ENCODE results near the gene NFKB2. TPM values are rescaled to one million over a fixed set of nuclear protein-coding genes. Genes with fewer than 3 reads are reported as not detected.
A peak's percentile ranks its signal among the peaks of the same experiment; 100 is the strongest.

The NFKB2 gene
- total RNA-seq, 1 donor from 2014 or later: 7.5 TPM

DNA sequence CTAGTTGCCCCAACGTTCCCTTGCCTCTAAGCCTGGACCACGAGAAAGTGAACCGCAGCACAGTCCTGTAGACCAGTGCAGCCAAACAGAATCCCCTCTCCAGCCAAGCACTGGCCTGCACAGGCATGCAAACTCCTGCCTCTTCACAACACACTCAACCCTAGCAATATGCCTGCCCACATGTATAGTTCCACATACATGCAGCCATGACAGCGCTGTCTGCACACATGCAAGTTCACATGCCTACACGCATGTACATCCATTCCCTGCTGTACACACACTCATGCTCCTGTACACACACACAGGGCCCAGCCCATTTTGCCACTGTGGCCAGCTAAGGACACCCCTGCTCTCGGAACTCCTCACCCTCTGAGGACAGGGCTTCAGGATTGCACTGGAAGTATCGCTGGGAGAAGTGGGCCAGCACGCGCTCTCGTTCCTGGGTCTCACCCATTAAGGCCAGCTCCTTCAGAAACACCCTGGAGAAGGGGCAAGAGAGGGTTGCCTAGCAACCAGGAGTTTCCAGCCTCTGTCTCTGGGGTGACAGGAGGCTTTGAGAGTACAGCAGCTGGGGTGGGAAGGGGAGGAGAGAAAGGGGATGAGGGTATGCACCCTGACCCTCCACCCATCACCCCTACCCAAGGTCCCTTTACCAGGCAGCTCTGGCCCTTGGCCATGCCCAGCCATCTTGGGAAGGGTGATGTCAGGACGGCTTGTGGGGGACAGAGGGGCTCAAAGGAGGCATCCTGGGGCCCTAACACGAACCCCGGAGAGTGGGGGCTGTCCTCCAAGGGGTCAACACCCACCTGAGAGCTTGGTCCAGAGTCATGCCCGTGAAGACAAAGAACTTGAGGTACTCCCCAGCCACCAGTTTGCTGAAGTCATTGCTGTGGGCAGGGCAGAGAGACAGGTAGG is 16.1 kb downstream of the NFKB2 start:
- DNase-seq: no peak
- peak overlapping the region; percentile 99 for H3K27ac Mint-ChIP-seq (ENCODE audit: unreplicated experiment)
- TF ChIP-seq, protein P1, sequence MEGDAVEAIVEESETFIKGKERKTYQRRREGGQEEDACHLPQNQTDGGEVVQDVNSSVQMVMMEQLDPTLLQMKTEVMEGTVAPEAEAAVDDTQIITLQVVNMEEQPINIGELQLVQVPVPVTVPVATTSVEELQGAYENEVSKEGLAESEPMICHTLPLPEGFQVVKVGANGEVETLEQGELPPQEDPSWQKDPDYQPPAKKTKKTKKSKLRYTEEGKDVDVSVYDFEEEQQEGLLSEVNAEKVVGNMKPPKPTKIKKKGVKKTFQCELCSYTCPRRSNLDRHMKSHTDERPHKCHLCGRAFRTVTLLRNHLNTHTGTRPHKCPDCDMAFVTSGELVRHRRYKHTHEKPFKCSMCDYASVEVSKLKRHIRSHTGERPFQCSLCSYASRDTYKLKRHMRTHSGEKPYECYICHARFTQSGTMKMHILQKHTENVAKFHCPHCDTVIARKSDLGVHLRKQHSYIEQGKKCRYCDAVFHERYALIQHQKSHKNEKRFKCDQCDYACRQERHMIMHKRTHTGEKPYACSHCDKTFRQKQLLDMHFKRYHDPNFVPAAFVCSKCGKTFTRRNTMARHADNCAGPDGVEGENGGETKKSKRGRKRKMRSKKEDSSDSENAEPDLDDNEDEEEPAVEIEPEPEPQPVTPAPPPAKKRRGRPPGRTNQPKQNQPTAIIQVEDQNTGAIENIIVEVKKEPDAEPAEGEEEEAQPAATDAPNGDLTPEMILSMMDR (IDR thresholded peaks at IDR 0.05; ENCODE audit: partially characterized antibody, unreplicated experiment): no peak
- H3K9me3 Mint-ChIP-seq (ENCODE audit: unreplicated experiment): peaks cover 16% of the 10 kb centered on the region
- no peaks in the 10 kb centered on the region for H3K36me3 Mint-ChIP-seq (ENCODE audit: unreplicated experiment)
- H3K4me3 Mint-ChIP-seq (ENCODE audit: unreplicated experiment): peak overlapping the region; percentile 89
- H3K27me3 Mint-ChIP-seq (ENCODE audit: unreplicated experiment): peaks cover 21% of the 10 kb centered on the region
- peaks cover 52% of the 10 kb centered on the region for H3K4me1 Mint-ChIP-seq (ENCODE audit: low read depth, unreplicated experiment)

DNA sequence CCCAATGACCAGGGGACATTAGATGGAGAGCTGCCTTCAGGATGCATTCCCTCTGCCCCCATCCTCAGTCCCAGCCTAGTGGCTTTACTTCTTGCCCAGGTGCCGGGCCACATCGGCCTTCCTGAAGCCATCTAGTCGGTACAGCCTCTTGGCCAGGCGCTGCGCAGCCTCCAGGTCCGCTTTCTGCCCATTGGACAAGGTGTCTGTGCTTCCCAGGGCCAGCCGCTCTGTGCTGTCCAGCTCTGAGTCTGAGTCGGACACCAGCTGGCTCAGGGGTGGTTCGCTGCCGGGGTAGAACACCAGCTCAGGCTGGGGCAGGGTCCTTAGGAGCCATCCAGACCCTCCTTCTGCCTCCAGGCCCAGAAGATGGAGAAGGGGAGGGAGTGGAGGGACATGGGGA is 16.8 kb downstream of the NFKB2 start:
- Mint-ChIP-seq H3K27ac (ENCODE audit: unreplicated experiment) (peak overlapping the region; percentile 99), H3K4me1 (ENCODE audit: low read depth, unreplicated experiment) (peaks cover 53% of the 10 kb centered on the region), H3K27me3 (ENCODE audit: unreplicated experiment) (peaks cover 21% of the 10 kb centered on the region), H3K9me3 (ENCODE audit: unreplicated experiment) (peaks cover 19% of the 10 kb centered on the region), H3K4me3 (ENCODE audit: unreplicated experiment) (peak overlapping the region; percentile 89), H3K36me3 (ENCODE audit: unreplicated experiment) (no peaks in the 10 kb centered on the region)
- TF ChIP-seq, protein P1 (IDR thresholded peaks at IDR 0.05; ENCODE audit: partially characterized antibody, unreplicated experiment): no peak
- DNase-seq: no peak

DNA sequence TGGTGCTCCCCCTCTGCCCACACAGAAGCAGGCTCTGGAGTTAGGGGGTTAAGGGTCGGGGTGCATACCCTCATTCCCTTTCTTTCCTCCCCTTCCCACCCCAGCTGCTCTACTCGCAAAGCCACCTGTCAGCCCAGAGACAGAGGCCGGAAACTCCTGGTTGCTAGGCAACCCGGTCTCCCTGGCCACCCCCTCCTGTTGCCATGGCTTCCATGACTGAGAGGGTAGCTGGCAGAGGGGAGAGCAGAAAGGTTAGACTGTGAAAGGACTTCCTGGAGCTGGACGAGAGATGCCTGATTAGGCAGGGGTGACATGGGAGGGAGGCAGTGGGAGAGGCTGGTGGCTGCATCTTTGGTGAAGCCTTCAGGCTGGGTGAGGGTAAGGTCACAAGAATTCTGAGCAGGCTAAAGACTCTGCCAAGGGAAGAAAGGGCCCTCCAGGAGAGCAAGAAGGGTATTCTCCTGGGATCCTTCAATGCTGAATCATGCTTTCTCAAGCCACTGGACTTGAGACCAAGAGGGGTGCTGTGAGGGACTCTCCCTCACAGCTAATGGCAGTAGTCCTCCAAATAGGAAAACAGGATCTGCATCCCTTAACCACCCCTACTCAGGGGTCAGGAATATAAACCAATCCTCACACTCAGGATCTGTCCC is 17.7 kb downstream of the NFKB2 start:
- Mint-ChIP-seq H3K9me3 (ENCODE audit: unreplicated experiment) (peaks cover 22% of the 10 kb centered on the region), H3K27me3 (ENCODE audit: unreplicated experiment) (peaks cover 20% of the 10 kb centered on the region), H3K36me3 (ENCODE audit: unreplicated experiment) (no peaks in the 10 kb centered on the region), H3K27ac (ENCODE audit: unreplicated experiment) (peak overlapping the region; percentile 99), H3K4me3 (ENCODE audit: unreplicated experiment) (peak overlapping the region; percentile 85), H3K4me1 (ENCODE audit: low read depth, unreplicated experiment) (peaks cover 54% of the 10 kb centered on the region)
- DNase-seq: peak; percentile 77
- TF ChIP-seq, protein P1 (IDR thresholded peaks at IDR 0.05; ENCODE audit: partially characterized antibody, unreplicated experiment): no peak

DNA sequence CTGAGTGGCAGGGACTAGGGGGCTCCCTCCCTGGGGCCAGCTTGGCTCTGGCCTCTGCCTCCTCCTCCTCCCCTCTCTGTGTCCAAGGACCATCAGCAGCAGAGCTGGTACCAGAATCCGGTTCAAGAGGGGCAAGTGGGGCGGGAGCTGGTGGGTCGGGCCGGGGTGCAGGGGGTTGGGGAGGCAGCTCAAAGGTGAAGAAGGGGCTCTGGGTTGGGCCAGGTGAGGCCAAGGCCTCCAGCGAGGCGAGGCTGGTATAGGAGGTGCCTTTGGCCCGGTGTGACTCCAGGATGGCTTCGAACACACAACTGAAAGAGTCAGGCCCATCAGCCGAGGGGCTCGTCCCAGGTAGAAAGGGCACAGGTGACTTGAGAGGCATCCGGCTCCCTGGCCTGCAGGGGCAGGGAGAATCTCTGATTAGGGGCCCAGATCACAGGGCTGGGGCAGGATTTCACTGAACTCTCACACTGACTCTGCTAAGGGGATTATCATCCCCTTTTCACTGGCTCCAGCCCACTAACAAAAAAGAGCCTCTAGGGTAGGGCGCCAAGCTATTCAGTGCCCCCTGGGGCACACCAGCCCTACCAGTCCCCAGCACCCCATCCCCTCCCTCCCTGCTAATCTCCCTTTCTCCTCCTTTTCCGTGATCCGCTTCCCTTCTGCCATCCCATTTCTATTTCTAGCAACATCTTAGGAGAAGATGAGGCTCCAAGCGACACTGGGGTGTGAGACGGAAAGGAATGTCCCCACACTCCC is 18.5 kb downstream of the NFKB2 start:
- H3K4me3 Mint-ChIP-seq (ENCODE audit: unreplicated experiment): no peak overlapping the region
- peak overlapping the region; percentile 99 for H3K27ac Mint-ChIP-seq (ENCODE audit: unreplicated experiment)
- H3K36me3 Mint-ChIP-seq (ENCODE audit: unreplicated experiment): no peaks in the 10 kb centered on the region
- peaks cover 52% of the 10 kb centered on the region for H3K4me1 Mint-ChIP-seq (ENCODE audit: low read depth, unreplicated experiment)
- DNase-seq: no peak
- peaks cover 22% of the 10 kb centered on the region for H3K9me3 Mint-ChIP-seq (ENCODE audit: unreplicated experiment)
- TF ChIP-seq, protein P1 (IDR thresholded peaks at IDR 0.05; ENCODE audit: partially characterized antibody, unreplicated experiment): no peak
- H3K27me3 Mint-ChIP-seq (ENCODE audit: unreplicated experiment): peaks cover 19% of the 10 kb centered on the region
